GM12892 (cell line): ENCODE results near the gene KIF26B.

Experiments
- POLR2A ChIP-seq: IDR thresholded peaks from 2 replicates; pipeline ENCODE4 v1.6.1; 2011; ENCODE audit warnings: low read depth, low read length, control low read depth
- POLR2AphosphoS5 ChIP-seq: IDR thresholded peaks from 2 replicates; pipeline ENCODE4 v1.6.1; 2011; ENCODE audit warnings: low read depth, low read length, control low read depth
- TAF1 ChIP-seq: IDR thresholded peaks from 2 replicates; pipeline ENCODE4 v1.6.1; 2011; ENCODE audit warnings: low read depth, mild to moderate bottlenecking, control low read depth, low read length, borderline replicate concordance

- TF ChIP-seq POLR2AphosphoS5 (no peak), POLR2A (no peak), TAF1 (no peak)
Measured at GRCh38 chr1:245552331-245552730, 397.5 kb downstream of the KIF26B start.
